Measurements from ENCODE around the gene HDAC4.

DNA sequence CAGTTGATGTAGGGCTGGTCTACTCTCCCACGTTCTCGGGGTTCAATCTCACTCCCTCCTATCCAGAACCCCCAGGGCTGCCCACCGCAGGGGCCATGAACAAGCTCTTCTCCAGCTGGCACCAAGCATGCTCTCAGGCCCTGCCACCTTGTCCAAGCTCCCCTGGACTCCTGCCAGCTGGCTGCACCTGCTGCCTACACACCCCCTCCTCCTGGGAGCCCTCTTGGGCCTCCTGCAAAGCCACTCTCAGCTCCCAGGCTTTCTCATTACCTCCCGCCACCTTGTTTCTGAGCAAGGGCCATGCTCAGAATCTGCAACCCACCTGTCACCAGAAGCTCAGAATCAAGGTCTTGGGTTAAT is 56.0 kb downstream of the HDAC4 start:
- TF ChIP-seq, protein P1, sequence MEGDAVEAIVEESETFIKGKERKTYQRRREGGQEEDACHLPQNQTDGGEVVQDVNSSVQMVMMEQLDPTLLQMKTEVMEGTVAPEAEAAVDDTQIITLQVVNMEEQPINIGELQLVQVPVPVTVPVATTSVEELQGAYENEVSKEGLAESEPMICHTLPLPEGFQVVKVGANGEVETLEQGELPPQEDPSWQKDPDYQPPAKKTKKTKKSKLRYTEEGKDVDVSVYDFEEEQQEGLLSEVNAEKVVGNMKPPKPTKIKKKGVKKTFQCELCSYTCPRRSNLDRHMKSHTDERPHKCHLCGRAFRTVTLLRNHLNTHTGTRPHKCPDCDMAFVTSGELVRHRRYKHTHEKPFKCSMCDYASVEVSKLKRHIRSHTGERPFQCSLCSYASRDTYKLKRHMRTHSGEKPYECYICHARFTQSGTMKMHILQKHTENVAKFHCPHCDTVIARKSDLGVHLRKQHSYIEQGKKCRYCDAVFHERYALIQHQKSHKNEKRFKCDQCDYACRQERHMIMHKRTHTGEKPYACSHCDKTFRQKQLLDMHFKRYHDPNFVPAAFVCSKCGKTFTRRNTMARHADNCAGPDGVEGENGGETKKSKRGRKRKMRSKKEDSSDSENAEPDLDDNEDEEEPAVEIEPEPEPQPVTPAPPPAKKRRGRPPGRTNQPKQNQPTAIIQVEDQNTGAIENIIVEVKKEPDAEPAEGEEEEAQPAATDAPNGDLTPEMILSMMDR (IDR thresholded peaks at IDR 0.05), result no peak
- TF ChIP-seq POLR2A (IDR thresholded peaks at IDR 0.05), result no peak
